Right atrium auricular region (tissue), 2 donors: ENCODE measurements around the gene DYRK1A. TPM values are rescaled to one million over a fixed set of nuclear protein-coding genes. Genes with fewer than 3 reads are reported as not detected.
A peak's percentile ranks its signal among the peaks of the same experiment; 100 is the strongest.

Experiments used
- DNase-seq: peaks from one replicate; pipeline ENCODE4 v3.0.0-alpha.2; 2019; ENCODE audit warnings: low spot score
- H3K27ac ChIP-seq, 2 donors: fragments of 200-600 bp; sonication (generic); 1 replicate in 1 of 2; 2 replicates in 1 of 2; pipeline ENCODE4 v1.5.1; 2016 to 2019
- H3K27me3 ChIP-seq, 2 donors: fragments of 200-600 bp; sonication (generic); one replicate each; pipeline versions ENCODE4 v1.5.1 to v1.6.0; 2017 to 2019
- H3K36me3 ChIP-seq: fragments of 200-600 bp; sonication (generic); one replicate; pipeline ENCODE4 v1.5.1; 2016
- H3K4me1 ChIP-seq, 2 donors: fragments of 200-600 bp; sonication (generic); one replicate each; pipeline versions ENCODE4 v1.5.1 to v1.6.0; 2017 to 2019
- H3K4me3 ChIP-seq, 2 donors: fragments of 200-600 bp; sonication (generic); 1 replicate in 1 of 2; 2 replicates in 1 of 2; pipeline ENCODE4 v1.5.1; 2017 to 2019; ENCODE audit warnings: mild to moderate bottlenecking in 1 of 2, moderate library complexity in 1 of 2
- H3K9me3 ChIP-seq, 2 donors: fragments of 200-600 bp; sonication (generic); one replicate each; pipeline ENCODE4 v1.5.1; 2019
- CTCF ChIP-seq, 2 donors: fragments of 200-600 bp; sonication (generic); IDR thresholded peaks; one replicate each; pipeline ENCODE4 v1.5.1; 2019; ENCODE audit warnings: antibody characterized with exemption in 2 of 2
- total RNA-seq, 2 donors: library from RNA; depleted of rRNA; stranded (reverse); fragments of >200 nt; gene quantifications; one replicate each; pipeline ENCODE4 v1.1.0, GENCODE V29; 2016

The DYRK1A gene
- total RNA-seq, 2 donors from 2014 or later: 69.3 to 94.7 TPM

- Histone ChIP-seq H3K36me3 (no peaks in the 10 kb centered on the region), H3K4me1 (peaks cover 0 to 18% of the 10 kb centered on the region in 2 donors), H3K27me3 (no peaks in the 10 kb centered on the region), H3K27ac (no peak overlapping the region), H3K4me3 (no peak overlapping the region), H3K9me3 (no peaks in the 10 kb centered on the region)
- no peak for TF ChIP-seq CTCF (IDR thresholded peaks at IDR 0.05)
- DNase-seq: no peak
Measured at GRCh38 chr21:37335053-37335452, 31.5 kb upstream of the DYRK1A start.

- Histone ChIP-seq H3K36me3 (no peaks in the 10 kb centered on the region), H3K4me1 (peaks cover 0 to 18% of the 10 kb centered on the region in 2 donors), H3K27me3 (no peaks in the 10 kb centered on the region), H3K9me3 (no peaks in the 10 kb centered on the region), H3K4me3 (no peak overlapping the region), H3K27ac (peak overlapping the region in 1 of 2 donors; percentile 92)
- TF ChIP-seq CTCF (IDR thresholded peaks at IDR 0.05): no peak
- DNase-seq: no peak
Measured at GRCh38 chr21:37337179-37337578, 29.4 kb upstream of the DYRK1A start.

GRCh38 chr21:37337831-37338230 lies 28.7 kb upstream of the DYRK1A start:
- no peaks in the 10 kb centered on the region for H3K27me3 ChIP-seq

GRCh38 chr21:37338671-37339551 lies 27.7 kb upstream of the DYRK1A start:
- H3K4me3 ChIP-seq: no peak overlapping the region
- DNase-seq: peak; percentile 86
- peaks cover 0 to 18% of the 10 kb centered on the region in 2 donors for H3K4me1 ChIP-seq
- peak overlapping the region; percentile 72 to 92 for H3K27ac ChIP-seq
- no peaks in the 10 kb centered on the region for H3K36me3 ChIP-seq
- no peaks in the 10 kb centered on the region for H3K27me3 ChIP-seq
- TF ChIP-seq CTCF (IDR thresholded peaks at IDR 0.05): no peak
- no peaks in the 10 kb centered on the region for H3K9me3 ChIP-seq

More at GRCh38 chr21:37337831-37338230, 28.7 kb upstream of the DYRK1A start:
- H3K36me3 ChIP-seq: no peaks in the 10 kb centered on the region
- no peak for TF ChIP-seq CTCF (IDR thresholded peaks at IDR 0.05)
- peak overlapping the region; percentile 72 to 92 for H3K27ac ChIP-seq
- no peak for DNase-seq
- no peaks in the 10 kb centered on the region for H3K9me3 ChIP-seq
- peaks cover 0 to 18% of the 10 kb centered on the region in 2 donors for H3K4me1 ChIP-seq
- H3K4me3 ChIP-seq: no peak overlapping the region

- DNase-seq: no peak
- H3K27ac ChIP-seq: peak overlapping the region; percentile 72 to 92
- TF ChIP-seq CTCF (IDR thresholded peaks at IDR 0.05): no peak
- peaks cover 0 to 18% of the 10 kb centered on the region in 2 donors for H3K4me1 ChIP-seq
- H3K4me3 ChIP-seq: no peak overlapping the region
- no peaks in the 10 kb centered on the region for H3K27me3 ChIP-seq
- no peaks in the 10 kb centered on the region for H3K9me3 ChIP-seq
- H3K36me3 ChIP-seq: no peaks in the 10 kb centered on the region
Measured at GRCh38 chr21:37339552-37339939, 27.0 kb upstream of the DYRK1A start.
